HS-5 (cell line): ENCODE measurements around the gene LUZP1.
A peak's percentile ranks its signal among the peaks of the same experiment; 100 is the strongest.

Experiments used
- DNase-seq: peaks from one replicate; pipeline ENCODE4 v3.0.0-alpha.2; 2012; ENCODE audit warnings: low read depth

LUZP1 gene

GRCh38 chr1:23116921-23117699, 51.5 kb downstream of the LUZP1 start:
- no peak for DNase-seq

- DNase-seq = no peak
These were observed 52.3 kb downstream of the LUZP1 start for GRCh38 chr1:23116216-23116836.

GRCh38 chr1:23114424-23115079, 54.1 kb downstream of the LUZP1 start:
- no peak for DNase-seq

- no peak for DNase-seq
These were observed 56.8 kb downstream of the LUZP1 start for GRCh38 chr1:23111600-23112535.

GRCh38 chr1:23110391-23110790, 58.3 kb downstream of the LUZP1 start:
- no peak for DNase-seq

GRCh38 chr1:23108918-23109533, 59.6 kb downstream of the LUZP1 start:
- DNase-seq = no peak

- DNase-seq = no peak
These were observed 65.4 kb downstream of the LUZP1 start for GRCh38 chr1:23103001-23103889.

- DNase-seq = peak; percentile 64
These were observed 66.4 kb downstream of the LUZP1 start for GRCh38 chr1:23102289-23102688.

GRCh38 chr1:23101887-23102286, 66.8 kb downstream of the LUZP1 start:
- no peak for DNase-seq

- DNase-seq = peak; percentile 47
These were observed 67.4 kb downstream of the LUZP1 start for GRCh38 chr1:23101101-23101827.

- DNase-seq = peak; percentile 91
These were observed 68.4 kb downstream of the LUZP1 start for GRCh38 chr1:23100074-23100748.

- no peak for DNase-seq
These were observed 69.5 kb downstream of the LUZP1 start for GRCh38 chr1:23099171-23099536.

- peak; percentile 42 for DNase-seq
These were observed 70.0 kb downstream of the LUZP1 start for GRCh38 chr1:23098463-23099170.

- no peak for DNase-seq
These were observed 71.3 kb downstream of the LUZP1 start for GRCh38 chr1:23097316-23097715.

- DNase-seq = no peak
These were observed 76.2 kb downstream of the LUZP1 start for GRCh38 chr1:23092447-23092846.

- no peak for DNase-seq
These were observed 77.1 kb downstream of the LUZP1 start for GRCh38 chr1:23091545-23091944.

GRCh38 chr1:23090056-23090455, 78.6 kb downstream of the LUZP1 start:
- DNase-seq = no peak

GRCh38 chr1:23088027-23088426, 80.6 kb downstream of the LUZP1 start:
- no peak for DNase-seq

GRCh38 chr1:23085696-23086095, 83.0 kb downstream of the LUZP1 start:
- no peak for DNase-seq
